Fibroblast of the aortic adventitia (primary cell): Measurements from ENCODE around the gene SLC43A1. TPM values are rescaled to one million over a fixed set of nuclear protein-coding genes. Genes with fewer than 3 reads are reported as not detected.

Experiments
- DNase-seq: peaks from one replicate; pipeline ENCODE4 v3.0.0-alpha.2; 2010; ENCODE audit warnings: low read depth
- H3K4me3 ChIP-seq: 2 replicates; pipeline ENCODE4 v1.5.1; 2011; ENCODE audit warnings: low read depth, mild to moderate bottlenecking, control low read depth, low read length, moderate library complexity
- total RNA-seq: library from RNA; depleted of rRNA; stranded (reverse); fragments of >200 nt; gene quantifications from 2 replicates; pipeline ENCODE4 v1.2.3, GENCODE V29; 2012; ENCODE audit warnings: low replicate concordance
- TF ChIP-seq, protein P1 (sequence below): IDR thresholded peaks from 2 replicates; pipeline ENCODE4 v1.5.1; 2011; ENCODE audit warnings: mild to moderate bottlenecking, low read length, control low read depth, inconsistent platforms; ENCODE audit not compliant: insufficient read depth

Gene SLC43A1
- total RNA-seq, 1 donor, result 11.4 TPM

GRCh38 chr11:57551941-57552340 lies 36.4 kb upstream of the SLC43A1 start:
- no peak overlapping the region for H3K4me3 ChIP-seq
- DNase-seq, result no peak
- TF ChIP-seq, protein P1, sequence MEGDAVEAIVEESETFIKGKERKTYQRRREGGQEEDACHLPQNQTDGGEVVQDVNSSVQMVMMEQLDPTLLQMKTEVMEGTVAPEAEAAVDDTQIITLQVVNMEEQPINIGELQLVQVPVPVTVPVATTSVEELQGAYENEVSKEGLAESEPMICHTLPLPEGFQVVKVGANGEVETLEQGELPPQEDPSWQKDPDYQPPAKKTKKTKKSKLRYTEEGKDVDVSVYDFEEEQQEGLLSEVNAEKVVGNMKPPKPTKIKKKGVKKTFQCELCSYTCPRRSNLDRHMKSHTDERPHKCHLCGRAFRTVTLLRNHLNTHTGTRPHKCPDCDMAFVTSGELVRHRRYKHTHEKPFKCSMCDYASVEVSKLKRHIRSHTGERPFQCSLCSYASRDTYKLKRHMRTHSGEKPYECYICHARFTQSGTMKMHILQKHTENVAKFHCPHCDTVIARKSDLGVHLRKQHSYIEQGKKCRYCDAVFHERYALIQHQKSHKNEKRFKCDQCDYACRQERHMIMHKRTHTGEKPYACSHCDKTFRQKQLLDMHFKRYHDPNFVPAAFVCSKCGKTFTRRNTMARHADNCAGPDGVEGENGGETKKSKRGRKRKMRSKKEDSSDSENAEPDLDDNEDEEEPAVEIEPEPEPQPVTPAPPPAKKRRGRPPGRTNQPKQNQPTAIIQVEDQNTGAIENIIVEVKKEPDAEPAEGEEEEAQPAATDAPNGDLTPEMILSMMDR, result no peak

DNA sequence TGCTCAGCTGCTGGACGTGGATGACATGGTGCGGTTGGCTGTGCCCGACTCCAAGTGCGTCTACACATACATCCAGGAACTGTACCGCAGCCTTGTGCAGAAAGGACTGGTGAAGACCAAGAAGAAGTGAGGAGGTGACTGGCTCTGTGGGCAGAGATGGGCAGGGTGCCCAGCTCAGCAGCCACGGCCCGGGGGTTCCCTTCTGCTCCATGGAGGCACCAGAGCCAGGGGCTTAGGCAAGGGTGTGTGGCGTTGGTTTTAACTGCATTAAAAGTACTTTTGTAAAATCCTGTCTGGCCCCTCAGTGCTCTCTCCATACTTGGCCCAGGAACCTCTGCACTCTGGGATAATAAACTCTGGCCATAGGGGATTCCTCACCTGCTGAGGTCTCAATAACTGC lies 34.5 kb upstream of the SLC43A1 start:
- no peak for DNase-seq
- no peak overlapping the region for H3K4me3 ChIP-seq
- TF ChIP-seq, protein P1, result no peak

DNA sequence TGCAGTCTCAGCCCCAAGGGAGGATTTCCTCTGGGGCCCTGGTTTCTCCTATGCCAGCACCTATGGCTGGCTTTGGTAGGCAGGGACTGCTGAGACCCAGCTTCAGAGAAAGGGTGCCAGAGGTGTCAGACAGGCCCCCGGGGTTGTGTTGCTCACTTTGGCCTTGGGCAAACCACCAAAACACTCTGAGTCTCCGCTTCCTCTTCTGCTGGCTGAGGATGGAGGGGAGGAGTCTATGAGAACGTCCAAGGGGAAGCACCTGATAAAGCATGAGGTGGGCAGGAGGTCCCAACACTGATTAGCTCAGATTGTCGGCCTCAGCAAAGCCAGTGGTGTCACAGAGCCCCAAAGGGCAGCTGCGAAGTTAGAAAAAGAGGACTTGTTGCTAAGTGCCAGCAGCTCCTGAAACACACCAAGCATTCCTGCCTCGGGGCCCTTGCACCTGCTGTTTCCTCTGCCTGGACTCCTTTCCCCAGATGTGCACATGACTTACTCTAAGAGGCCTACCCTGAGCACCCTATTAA lies 32.4 kb upstream of the SLC43A1 start:
- H3K4me3 ChIP-seq, result no peak overlapping the region
- TF ChIP-seq, protein P1, result no peak
- no peak for DNase-seq

GRCh38 chr11:57546869-57547475 lies 31.5 kb upstream of the SLC43A1 start:
- no peak for DNase-seq
- TF ChIP-seq, protein P1, result no peak
- no peak overlapping the region for H3K4me3 ChIP-seq

DNA sequence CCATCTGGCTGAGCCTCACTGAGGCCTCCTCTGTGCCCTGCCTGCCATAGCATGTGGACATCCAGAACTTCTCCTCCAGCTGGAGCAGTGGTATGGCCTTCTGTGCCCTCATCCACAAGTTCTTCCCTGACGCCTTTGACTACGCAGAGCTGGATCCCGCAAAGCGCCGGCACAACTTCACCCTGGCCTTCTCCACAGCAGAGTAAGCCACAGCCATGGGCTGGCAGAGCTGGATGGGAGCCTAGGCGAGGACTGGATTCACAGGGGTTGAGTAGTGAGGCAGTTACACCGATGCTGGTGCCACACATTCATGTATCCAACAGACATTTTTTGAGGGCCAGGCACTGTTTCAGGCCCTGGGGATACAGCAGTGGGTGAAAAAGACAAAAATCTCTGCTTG lies 30.9 kb upstream of the SLC43A1 start:
- TF ChIP-seq, protein P1, result no peak
- DNase-seq, result no peak
- H3K4me3 ChIP-seq, result no peak overlapping the region

DNA sequence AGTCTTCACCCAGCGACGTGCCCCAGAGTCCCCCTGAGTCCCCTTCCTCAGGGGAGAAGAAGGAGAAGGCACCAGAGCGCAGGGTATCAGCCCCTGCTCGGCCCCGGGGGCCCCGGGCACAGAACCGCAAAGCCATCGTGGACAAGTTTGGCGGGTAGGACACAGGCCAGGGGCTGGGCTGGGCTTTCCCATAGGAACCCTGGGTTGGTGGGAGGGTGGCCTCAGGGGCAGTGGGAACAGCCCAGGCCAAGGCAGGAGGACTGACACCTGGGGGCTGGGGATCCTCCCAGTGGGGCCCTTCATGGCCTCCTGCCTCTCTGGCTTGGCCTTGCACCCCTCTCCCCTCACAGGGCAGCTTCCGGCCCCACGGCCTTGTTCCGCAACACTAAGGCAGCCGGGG lies 30.4 kb upstream of the SLC43A1 start:
- TF ChIP-seq, protein P1, result no peak
- no peak overlapping the region for H3K4me3 ChIP-seq
- DNase-seq, result no peak

GRCh38 chr11:57544566-57544965 lies 29.1 kb upstream of the SLC43A1 start:
- DNase-seq, result no peak
- TF ChIP-seq, protein P1, result no peak
- H3K4me3 ChIP-seq, result no peak overlapping the region
